Lung microvascular endothelial cell (primary cell): ENCODE results near the gene GJC2. TPM values are rescaled to one million over a fixed set of nuclear protein-coding genes. Genes with fewer than 3 reads are reported as not detected.
"Not testable (repeated sequence)": the region's sequence is repeated elsewhere in the genome, so short reads cannot be mapped to it uniquely, and the experiment has no call there.

Source experiments
- DNase-seq, 2 donors: peaks; one replicate each; pipeline versions ENCODE4 v3.0.0 to v3.0.0-alpha.2; 2010; ENCODE audit warnings: low read depth in 2 of 2
- total RNA-seq: library from RNA; depleted of rRNA; stranded (reverse); fragments of >200 nt; gene quantifications from 2 replicates; pipeline ENCODE4 v1.2.1, GENCODE V29; 2014

The GJC2 gene
- total RNA-seq, 1 donor from 2014 or later: 18.3 TPM

GRCh38 chr1:228171221-228171891 lies 21.6 kb downstream of the GJC2 start:
- DNase-seq: no peak

GRCh38 chr1:228172591-228173527 lies 23.1 kb downstream of the GJC2 start:
- no peak for DNase-seq

- not testable (repeated sequence) for DNase-seq
These were observed 24.1 kb downstream of the GJC2 start for GRCh38 chr1:228173528-228174481.

DNA sequence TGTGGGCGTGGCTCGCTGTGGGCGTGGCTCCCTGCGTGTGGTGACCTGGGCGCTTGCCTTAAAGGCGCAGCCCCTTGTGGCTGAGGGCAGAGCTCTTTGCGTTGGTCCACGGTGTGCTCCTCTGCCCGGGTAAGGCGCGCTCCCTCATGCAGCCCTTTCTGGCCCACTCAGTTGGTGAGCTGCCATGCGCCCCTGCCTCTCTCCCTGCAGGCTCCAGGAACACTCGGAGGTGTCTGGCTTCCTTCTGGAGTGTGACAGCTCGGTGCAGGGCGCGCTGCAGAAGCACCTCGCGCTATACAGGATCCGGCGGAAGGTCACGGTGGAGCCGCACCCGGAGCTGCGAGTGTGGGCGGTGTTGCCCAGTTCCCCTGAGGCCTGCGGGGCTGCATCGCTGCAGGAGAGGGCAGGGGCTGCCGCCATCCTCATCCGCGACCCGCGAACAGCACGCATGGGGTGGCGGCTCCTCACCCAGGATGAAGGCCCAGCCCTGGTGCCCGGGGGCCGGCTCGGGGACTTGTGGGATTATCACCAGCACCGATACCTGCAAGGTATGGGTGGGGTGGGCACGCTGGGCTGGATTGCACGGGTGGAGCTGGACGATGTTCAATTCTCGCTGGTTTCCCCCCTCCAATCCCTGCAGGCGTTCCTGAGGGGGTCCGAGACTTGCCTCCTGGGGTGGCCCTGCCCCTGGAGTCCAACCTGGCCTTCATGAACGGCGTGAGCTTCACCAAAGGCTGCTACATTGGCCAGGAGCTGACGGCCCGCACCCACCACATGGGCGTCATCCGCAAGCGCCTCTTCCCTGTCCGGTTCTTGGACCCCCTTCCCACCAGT lies 25.0 kb downstream of the GJC2 start:
- DNase-seq: no peak

DNA sequence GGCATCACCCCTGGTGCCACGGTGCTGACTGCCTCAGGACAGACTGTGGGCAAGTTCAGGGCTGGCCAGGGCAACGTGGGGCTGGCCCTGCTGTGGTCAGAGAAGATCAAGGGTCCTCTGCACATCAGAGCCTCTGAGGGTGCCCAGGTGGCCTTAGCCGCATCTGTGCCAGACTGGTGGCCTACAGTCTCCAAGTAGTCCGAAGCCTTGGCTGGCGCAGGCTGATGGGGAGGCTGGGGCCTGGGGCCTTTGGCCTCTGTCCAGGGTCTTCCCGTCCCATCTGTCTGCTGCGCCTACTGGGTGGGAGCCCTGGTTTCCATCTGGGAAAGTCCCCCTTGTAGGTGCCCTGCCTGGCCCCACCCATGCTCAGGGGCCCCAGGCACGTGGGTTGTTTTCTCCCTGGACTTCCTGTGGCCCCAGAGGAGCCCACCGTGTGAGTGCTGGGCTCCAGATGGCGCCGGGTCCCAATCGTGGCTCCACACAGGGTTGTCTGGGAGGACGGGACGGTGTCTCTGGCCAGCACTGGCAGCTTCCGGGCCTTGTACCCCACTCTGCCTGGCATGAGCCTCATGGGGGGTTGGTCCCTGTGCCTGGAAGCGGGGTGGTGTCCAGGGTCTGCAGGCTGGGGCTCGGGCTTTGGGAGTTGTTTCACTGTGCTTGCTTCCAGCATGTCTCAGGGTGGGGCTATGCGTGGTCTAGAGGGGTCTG lies 25.7 kb downstream of the GJC2 start:
- no peak for DNase-seq

GRCh38 chr1:228176024-228176395 lies 26.3 kb downstream of the GJC2 start:
- DNase-seq: no peak

DNA sequence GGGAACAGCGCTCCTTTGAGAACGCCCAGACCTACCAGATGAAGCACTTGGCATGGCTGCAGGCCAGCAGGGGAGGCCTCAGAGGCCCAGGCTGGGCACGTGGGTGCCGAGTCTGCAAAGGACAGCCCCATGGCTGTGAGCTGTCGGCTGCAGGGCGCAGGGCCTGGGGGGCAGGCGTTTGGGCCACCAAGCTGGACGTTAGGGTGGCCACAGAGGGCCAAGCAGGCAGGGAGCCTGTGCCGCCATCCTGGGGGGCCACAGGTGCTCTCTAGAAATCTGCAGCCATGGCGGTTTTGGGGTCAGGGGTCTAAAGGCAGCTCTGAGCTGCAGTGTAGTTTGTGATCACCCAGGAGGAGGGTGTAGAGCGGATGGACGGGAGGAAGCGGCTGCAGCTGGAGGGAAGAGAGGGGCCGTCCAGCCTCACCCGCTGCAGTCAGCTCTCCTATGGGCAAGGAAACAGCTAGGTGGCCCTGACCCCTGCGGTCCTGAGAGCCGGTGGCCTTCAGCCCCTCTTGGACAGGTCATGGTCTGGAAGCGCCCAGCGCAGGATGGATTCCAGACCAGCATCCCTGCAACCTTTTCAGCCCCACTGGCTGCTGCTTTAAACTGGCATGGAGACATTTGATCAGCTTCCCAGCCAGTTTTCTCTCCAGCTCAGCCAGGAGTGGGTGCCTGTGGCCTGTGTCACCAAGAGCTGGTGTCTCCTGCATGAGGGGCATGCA lies 26.9 kb downstream of the GJC2 start:
- no peak for DNase-seq

- DNase-seq: no peak
These were observed 27.4 kb downstream of the GJC2 start for GRCh38 chr1:228177183-228177475.

DNA sequence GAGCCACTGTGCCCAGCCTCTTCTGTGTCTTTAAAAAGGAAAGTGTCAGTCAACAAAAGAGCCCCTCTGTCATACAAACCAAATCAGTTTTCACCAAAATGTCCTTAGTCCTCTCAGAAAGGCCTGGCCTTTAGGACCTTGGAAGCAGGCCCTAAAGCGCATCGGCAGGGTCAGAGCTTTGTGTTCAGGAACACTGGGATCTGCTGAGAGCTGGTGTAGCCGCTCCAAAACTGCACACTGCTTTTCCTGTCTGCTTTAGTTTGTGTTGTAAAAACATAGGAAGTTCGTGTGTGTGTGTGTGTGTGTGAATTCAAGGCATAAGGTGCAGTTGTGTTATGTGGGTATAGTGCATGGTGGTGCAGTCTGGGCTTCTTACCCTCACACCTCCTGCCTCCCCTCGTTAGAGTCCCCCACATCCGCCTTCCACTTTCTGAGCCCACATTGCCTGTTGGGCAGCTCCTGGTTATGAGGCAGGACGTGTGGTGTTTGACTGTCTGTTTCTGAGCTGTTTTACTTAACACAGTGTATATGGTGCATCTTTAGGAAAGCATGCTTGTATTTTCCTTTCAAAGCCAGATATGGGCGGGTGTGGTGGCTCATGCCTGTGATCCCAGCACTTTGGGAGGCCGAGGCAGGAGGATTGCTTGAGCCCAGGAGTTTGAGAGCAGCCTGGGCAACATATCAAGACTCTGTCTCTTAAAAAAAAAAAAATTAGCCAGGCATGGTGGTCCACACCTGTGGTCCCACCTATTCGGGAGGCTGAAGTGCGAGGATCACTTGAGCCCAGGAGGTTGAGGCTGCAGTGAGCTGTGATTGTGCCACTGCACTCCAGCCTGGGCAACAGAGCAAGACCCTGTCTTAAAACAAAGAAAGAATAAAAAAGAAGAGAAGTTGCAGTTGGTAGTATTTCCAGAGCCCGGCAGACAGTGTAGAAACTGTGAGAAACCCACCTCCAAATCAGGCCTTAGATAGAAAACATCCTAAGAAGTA lies 28.3 kb downstream of the GJC2 start:
- peak in 1 of 2 donors; percentile 57 for DNase-seq

DNA sequence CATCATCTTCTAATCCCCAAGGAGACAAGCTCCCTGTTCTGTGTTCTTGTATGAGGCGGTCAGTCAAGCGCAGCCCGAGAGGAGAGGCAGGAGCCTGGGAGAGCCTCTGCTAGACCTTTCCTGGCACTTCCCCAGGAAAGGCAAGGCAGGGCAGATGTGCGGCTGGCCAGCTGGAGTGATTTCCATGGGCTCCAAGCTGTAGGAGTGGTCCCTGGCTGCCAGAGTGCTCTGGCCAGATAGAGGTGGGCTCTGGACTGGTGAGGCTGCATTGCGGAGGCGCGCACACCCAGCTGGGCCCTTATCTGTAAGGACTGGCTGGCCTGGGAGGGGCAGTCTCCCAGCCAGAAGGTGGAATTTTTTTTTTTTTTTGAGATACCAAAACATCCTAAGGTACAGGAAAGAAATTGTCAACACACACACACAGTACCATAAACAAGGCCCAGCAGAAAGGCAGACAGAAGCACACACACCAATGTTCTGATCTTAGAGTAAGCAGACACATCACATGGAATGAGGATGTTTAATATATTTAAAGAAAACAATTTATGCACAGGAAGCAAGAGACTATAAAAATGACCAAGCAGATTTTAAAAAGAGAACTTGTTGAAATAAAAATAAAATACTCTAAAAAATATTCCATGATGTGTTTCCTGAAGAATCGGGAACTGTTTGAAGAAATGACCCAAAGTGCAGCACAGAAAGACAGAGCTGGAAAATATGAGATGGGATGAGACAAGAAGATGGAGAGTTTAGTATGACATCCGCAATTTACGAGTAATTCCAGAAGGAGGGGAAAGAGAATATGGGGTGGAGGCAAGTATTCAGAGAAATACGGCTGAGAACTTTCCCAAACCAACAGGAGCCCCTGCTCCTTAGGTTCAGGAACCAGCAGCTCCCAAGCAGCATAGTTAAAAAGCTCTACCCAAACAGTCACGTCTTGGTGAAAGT lies 29.3 kb downstream of the GJC2 start:
- peak in 1 of 2 donors; percentile 47 for DNase-seq

GRCh38 chr1:228180271-228180958 lies 30.7 kb downstream of the GJC2 start:
- peak in 1 of 2 donors; percentile 33 for DNase-seq

DNA sequence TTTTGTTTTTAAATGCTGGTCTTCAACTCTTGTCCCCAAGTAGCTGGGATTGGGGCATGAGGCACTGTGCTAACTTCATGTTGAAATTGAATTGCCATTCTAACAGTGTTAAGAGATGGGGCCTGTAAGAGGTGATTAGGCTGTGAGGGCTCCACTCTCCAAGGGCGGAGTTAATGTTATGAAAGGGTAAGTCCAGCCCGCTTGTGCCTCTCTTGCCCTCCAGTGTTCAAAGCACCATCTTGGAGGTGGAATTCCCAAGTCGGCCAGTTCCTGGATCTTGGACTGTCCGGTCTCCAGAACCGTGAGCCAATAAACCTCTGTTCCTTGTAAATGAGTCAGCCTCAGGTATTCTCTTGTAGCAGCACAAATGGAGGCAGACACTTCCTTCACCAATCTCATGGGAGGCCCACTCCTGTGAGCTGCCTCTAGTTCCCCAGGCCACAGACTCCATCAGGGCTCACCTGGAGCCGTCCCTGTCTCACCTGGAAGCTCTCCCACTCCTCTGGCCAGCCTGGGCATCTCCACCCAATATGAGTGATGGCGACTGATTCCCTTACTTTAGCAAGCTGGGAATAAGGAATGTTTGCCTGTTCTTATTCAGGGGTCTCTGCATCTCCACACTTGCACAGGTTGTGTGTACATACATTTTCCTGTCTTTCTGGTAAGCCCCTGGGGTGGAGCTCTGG lies 31.4 kb downstream of the GJC2 start:
- no peak for DNase-seq

DNA sequence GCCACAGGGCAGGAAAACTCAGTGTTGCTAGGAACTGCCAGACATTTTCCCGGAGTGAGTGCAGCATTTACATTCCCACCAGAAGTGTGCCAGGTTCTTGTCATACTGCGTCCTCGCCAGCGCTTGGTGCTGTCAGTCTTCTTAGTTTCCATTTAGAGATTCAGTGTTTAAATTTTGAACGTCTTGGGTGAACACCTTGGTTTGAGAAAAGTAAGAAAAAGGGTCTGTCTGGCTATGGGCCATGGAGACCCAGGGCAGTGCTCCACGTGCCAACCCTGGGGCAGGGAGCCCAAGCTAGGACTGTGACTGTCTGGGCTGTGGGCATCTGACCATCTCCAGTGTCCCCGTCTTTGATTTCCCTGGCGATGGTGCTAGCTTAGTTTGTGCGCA lies 31.9 kb downstream of the GJC2 start:
- DNase-seq: no peak

GRCh38 chr1:228182296-228183030 lies 32.7 kb downstream of the GJC2 start:
- DNase-seq: no peak

GRCh38 chr1:228184152-228184551 lies 34.4 kb downstream of the GJC2 start:
- DNase-seq: no peak

- DNase-seq: no peak
These were observed 35.9 kb downstream of the GJC2 start for GRCh38 chr1:228185641-228185965.
